T-helper 2 cell treated with Interferon-gamma antibody and Interleukin-4, amounts not matched to agents 5 μg/mL and 100 μg/mL, for 36 hours (primary cell): ENCODE data around the gene ZNF182.
"Not testable (repeated sequence)": the region's sequence is repeated elsewhere in the genome, so short reads cannot be mapped to it uniquely, and the experiment has no call there.

Source experiments
- DNase-seq: peaks from one replicate; pipeline ENCODE4 v3.0.0; 2021; ENCODE audit warnings: low spot score
- H3K27ac Mint-ChIP-seq: one replicate; pipeline ENCODE4 v1.8.0; 2021; ENCODE audit warnings: mild to moderate bottlenecking, mixed read lengths
- H3K27me3 Mint-ChIP-seq: one replicate; pipeline ENCODE4 v1.8.0; 2021; ENCODE audit warnings: low read depth, mixed read lengths
- H3K36me3 Mint-ChIP-seq: one replicate; pipeline ENCODE4 v1.8.0; 2021; ENCODE audit warnings: low read depth, mixed read lengths
- H3K4me1 Mint-ChIP-seq: one replicate; pipeline ENCODE4 v1.8.0; 2021; ENCODE audit warnings: low read depth, mixed read lengths
- H3K4me3 Mint-ChIP-seq: one replicate; pipeline ENCODE4 v1.8.0; 2022; ENCODE audit warnings: mild to moderate bottlenecking, moderate library complexity, mixed read lengths
- H3K9me3 Mint-ChIP-seq: one replicate; pipeline ENCODE4 v1.8.0; 2021; ENCODE audit warnings: mixed read lengths

The ZNF182 gene

DNA sequence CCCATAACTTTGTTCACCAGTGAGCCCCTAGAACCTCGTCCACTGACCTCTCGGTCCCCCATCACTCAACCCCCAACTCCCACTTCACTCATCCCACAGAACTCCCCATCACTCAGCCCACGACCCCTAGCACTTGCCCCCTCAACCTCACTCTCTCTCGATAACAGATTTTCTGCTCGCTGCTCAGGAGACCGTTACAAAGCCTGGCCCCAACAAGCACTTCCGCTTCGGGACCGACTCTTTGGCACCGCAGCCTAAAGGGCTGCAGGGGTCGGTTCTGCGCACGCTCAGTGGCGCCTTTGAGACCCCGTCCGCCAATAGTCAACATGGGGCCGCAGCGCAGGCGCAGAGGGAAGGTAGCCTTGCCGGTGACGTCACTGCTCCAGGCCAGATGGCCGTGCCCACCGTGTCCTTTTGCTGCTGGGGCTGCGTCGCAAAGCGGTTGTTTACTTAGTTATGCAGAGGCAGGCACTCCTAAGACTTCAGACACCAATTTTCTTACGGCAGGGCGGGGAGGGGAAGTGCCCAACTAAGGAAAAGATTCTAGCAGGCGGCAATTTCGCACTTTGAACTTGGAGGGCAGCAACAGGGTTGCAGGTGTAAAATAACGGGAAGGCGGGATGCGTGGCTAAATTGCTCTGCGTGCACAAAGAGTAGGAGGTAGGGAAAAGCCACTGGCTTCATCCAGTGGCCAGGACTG is at the start of gene ZNF182:
Gene ZNF182, minus strand, starts transcription at position 232 of the 700 bp plus-strand sequence. CDS start 1,380 bp downstream, outside the sequence.
- DNase-seq, result peak; percentile 87
- Mint-ChIP-seq H3K4me3 (peak within 1 kb of the TSS; percentile 97), H3K4me1 (peaks cover 15% of the 10 kb centered on the region), H3K9me3 (no peaks in the 10 kb centered on the region), H3K36me3 (peaks cover 28% of the 10 kb centered on the region), H3K27me3 (no peaks in the 10 kb centered on the region), H3K27ac (peak within 1 kb of the TSS; percentile 99)

DNA sequence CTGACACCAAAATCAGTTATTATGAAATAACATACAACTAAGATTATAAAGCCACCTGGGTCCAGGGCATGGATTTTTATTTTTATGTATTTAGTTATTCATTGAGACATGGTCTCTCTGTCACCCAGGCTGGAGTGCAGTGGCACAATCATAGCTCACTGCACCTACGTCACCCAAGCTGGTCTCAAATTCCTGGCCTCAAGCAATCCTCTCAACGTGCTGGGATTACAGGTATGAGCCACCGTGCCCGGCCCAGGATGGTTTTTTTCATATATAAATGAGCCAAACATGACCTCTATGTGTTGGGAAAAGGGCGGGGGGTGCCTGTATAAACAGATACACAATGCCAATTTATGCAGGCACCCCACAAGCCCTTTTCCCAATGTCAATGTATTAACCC is 43.1 kb upstream of the ZNF182 start:
- no peak for DNase-seq
- H3K27me3 Mint-ChIP-seq, result no peaks in the 10 kb centered on the region
- H3K4me3 Mint-ChIP-seq, result no peak overlapping the region
- H3K36me3 Mint-ChIP-seq, result no peaks in the 10 kb centered on the region
- no peaks in the 10 kb centered on the region for H3K4me1 Mint-ChIP-seq
- H3K9me3 Mint-ChIP-seq, result no peaks in the 10 kb centered on the region
- H3K27ac Mint-ChIP-seq, result no peak overlapping the region

DNA sequence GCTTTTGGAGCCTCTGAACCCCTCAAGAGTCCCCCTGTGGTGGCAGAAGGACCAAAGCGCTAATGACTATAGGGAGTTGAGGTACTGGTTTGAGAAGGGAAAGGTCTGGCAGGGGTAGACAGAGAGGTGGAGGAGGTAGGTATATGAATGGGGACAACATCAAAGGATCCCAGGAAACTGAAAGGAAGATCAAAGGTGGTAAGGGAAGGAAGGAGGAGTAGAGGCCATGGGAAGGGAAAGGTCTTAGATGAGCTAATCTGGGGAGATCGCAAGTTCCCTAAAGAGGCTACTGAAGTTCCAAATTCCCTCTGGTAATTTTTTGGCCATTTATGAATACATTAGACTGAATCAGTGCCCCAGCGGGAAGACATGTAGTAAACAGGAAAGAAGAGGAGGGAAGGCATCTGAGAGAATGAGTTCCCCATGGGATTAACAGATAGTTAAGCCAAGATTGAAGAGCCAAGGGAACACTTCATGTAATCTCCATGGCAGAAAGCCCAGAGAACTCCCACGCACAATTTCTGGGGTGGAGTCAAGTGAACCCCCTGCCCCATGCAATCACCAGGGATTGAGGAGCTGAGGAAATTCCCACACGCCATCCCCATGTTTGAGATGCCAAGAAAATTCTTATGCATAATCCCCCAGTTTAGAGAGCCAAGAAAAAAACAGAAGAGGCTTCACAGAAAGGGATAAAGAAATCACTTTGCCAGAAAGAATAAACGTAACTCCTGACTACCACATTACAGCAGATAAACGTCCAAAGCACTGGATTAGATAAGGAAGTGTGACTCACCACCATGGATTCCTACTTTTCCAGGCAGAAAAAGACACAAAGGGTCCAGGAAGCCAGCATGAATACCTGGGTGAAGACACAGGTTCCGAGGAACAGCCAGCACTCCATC is 41.9 kb upstream of the ZNF182 start:
- Mint-ChIP-seq H3K36me3 (no peaks in the 10 kb centered on the region), H3K4me3 (no peak overlapping the region), H3K27me3 (no peaks in the 10 kb centered on the region), H3K27ac (no peak overlapping the region), H3K4me1 (no peaks in the 10 kb centered on the region), H3K9me3 (no peaks in the 10 kb centered on the region)
- no peak for DNase-seq

DNA sequence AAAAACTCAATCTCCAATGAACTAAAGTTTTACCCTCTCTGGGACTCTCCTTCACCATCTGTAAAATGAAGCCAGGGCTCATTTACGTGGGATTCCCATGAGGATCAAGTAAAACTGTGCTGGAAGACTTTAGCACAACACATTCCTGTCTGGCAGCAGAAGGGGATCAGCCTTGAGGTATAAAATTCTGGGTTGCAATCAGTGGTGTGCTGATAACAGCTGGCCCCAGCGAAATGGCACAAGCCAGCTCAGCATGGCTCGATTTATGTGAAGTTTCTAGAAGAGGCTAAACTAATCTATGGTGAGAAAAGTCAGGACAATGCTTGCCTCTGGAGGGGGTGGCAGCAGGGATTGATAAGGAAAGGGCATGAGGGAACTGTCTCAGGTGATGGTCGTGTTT is 39.3 kb upstream of the ZNF182 start:
- DNase-seq, result no peak
- no peaks in the 10 kb centered on the region for H3K9me3 Mint-ChIP-seq
- no peaks in the 10 kb centered on the region for H3K4me1 Mint-ChIP-seq
- H3K27me3 Mint-ChIP-seq, result no peaks in the 10 kb centered on the region
- no peaks in the 10 kb centered on the region for H3K36me3 Mint-ChIP-seq
- no peak overlapping the region for H3K4me3 Mint-ChIP-seq
- H3K27ac Mint-ChIP-seq, result no peak overlapping the region

DNA sequence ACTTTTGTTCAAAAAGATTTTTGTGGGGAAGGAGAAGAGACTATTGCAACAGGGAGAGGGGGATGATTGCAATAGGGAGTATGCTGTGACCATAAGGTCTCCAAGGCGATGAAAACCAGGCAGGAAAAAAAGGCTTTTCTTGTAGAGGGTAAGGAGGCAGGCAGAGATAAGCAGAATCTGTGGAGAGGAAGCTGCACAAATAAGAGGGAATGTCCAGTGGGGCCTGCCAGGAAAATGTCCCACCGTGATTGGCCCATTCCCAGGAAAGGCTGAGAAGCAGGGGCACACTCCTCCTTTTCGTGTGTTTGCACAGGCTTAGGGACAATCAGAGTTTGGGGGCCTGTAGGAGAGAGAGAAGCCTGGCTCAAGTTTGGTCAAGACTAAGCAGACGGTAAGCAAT is 32.1 kb upstream of the ZNF182 start:
- Mint-ChIP-seq H3K9me3 (no peaks in the 10 kb centered on the region), H3K4me1 (no peaks in the 10 kb centered on the region), H3K27me3 (no peaks in the 10 kb centered on the region), H3K4me3 (no peak overlapping the region), H3K27ac (no peak overlapping the region), H3K36me3 (no peaks in the 10 kb centered on the region)
- no peak for DNase-seq

DNA sequence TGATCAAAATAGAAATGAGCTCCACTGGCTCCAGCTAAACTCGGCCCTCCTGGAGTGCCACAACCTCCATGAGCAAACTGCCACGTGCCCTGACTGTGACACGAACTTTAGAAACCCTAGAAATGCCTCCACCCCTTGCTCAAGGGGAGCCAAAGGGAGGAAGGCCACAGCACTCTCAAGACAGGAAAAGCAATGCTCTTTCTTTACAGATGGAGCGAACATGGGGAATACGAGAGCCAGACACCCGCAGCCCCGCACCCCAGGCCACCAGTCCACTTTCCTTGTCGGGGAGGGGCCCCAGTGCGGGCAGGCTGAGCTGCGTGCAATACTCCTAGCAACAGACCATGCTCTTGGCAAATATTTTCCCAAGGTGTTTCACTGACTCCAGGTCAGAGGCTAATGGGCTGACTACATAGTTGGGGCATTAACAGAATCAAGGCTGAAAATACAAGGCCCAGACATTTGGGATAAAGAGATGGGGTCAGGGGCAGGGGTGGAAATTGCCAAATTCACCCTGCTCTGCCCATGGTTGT is 26.9 kb upstream of the ZNF182 start:
- not testable (repeated sequence) for H3K36me3 Mint-ChIP-seq, H3K9me3 Mint-ChIP-seq, H3K4me3 Mint-ChIP-seq, H3K27me3 Mint-ChIP-seq, DNase-seq, H3K4me1 Mint-ChIP-seq, H3K27ac Mint-ChIP-seq

DNA sequence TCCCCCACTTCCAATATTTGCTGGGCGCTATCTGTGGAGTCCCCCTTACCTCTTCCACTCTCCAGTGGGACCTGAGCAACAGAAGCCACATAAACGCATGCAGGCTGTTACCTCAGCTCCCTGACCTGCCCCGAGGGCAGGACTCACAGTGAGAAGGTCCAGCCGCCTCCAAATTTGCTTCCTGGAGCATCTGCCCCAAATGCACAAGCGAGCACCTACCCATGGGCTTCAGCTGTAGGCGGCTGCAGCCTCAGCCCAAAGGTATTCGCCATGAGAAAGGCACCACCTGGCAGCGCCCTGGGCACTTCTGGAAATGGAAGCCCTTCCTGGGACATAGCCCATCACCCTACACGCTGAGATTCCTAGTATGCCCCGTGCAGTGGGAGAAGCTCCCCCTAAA is 26.4 kb upstream of the ZNF182 start:
- Mint-ChIP-seq H3K27ac (no peak overlapping the region), H3K36me3 (no peaks in the 10 kb centered on the region), H3K27me3 (no peaks in the 10 kb centered on the region), H3K4me1 (peaks cover 4% of the 10 kb centered on the region), H3K9me3 (no peaks in the 10 kb centered on the region), H3K4me3 (no peak overlapping the region)
- DNase-seq, result no peak

DNA sequence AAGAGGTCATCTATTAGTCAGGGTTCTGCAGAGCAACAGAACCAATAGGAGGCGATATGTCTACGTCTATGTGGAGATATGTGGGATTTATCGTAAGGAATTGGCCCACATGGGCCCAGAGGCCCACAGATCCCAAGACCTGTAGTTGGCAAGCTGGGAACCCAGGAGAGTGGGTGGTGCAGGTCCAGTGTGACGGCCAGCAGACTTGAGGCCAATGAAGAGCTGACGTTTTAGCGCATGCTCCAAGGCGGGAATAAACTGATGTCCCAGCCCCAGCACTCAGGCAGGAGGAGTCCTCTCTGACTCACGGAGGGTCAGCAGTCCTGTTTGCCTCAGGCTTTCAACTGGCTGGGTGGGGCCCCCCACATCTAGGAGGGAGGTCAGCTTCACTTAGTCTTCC is 24.3 kb upstream of the ZNF182 start:
- Mint-ChIP-seq H3K36me3 (no peaks in the 10 kb centered on the region), H3K4me1 (peaks cover 4% of the 10 kb centered on the region), H3K4me3 (no peak overlapping the region), H3K27me3 (no peaks in the 10 kb centered on the region), H3K27ac (no peak overlapping the region), H3K9me3 (no peaks in the 10 kb centered on the region)
- no peak for DNase-seq

DNA sequence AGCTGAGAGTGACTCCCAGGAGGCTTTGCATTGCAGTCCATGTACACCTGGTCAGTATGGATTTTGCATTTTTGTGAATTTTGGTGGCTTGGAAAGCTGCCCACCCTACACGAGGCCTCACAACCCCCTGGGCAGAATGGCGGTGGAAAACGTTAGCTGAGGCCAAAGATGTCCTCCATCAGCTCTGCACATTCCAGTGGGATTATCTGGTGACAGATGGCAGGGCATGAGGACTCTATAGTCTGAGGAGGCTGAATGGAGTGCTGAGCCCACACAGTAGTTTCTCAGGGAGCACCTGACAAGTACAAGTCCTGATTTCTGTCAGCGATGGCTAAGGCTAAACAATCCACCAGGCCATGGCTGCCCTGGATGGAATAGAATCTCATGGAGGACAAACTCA is 23.8 kb upstream of the ZNF182 start:
- H3K27ac Mint-ChIP-seq, H3K27me3 Mint-ChIP-seq, H3K36me3 Mint-ChIP-seq, DNase-seq, H3K4me3 Mint-ChIP-seq, H3K9me3 Mint-ChIP-seq, H3K4me1 Mint-ChIP-seq: not testable (repeated sequence)

DNA sequence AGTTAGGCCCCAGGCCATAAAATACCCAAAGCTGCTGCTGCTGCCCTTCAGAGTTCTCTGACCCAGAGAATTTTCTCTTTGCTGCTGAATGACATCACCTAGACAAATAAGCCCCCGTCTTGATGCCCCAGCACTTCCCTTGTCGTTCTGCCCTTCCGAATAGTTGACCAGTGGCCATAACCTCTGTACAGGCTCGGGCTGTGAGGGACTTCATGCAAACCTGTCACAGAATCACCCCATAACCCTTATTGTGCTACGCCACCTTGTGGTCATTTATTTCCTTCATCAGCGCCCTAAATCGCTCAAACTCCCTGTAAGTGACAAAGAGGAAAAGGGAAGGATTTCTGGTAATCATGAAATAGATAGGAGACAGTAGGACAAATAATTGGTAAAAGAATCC is 21.8 kb upstream of the ZNF182 start:
- Mint-ChIP-seq H3K27ac (no peak overlapping the region), H3K4me1 (peaks cover 9% of the 10 kb centered on the region), H3K9me3 (peaks cover 14% of the 10 kb centered on the region), H3K4me3 (no peak overlapping the region), H3K27me3 (no peaks in the 10 kb centered on the region), H3K36me3 (peaks cover 6% of the 10 kb centered on the region)
- DNase-seq, result peak; percentile 23

DNA sequence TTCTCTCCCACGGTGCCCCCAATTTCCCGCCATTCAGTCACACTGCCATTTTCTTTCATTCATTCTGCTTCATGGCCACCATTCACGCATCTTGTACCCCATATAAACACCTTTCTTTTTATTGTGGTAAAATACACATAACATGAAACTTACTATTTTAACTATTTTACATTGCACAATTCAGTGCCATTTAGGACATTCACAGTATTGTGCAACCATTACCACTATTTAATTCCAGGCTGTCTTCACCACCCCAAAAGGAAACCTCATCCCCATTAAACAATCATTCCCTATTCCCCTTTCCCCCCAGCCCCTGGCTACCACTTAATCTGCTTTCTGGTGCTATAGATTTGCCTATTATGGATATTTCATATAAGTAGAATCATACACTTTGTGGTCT is 18.9 kb upstream of the ZNF182 start:
- Mint-ChIP-seq H3K4me1 (peaks cover 9% of the 10 kb centered on the region), H3K9me3 (peaks cover 14% of the 10 kb centered on the region), H3K4me3 (no peak overlapping the region), H3K27ac (no peak overlapping the region), H3K36me3 (peaks cover 6% of the 10 kb centered on the region), H3K27me3 (no peaks in the 10 kb centered on the region)
- no peak for DNase-seq

DNA sequence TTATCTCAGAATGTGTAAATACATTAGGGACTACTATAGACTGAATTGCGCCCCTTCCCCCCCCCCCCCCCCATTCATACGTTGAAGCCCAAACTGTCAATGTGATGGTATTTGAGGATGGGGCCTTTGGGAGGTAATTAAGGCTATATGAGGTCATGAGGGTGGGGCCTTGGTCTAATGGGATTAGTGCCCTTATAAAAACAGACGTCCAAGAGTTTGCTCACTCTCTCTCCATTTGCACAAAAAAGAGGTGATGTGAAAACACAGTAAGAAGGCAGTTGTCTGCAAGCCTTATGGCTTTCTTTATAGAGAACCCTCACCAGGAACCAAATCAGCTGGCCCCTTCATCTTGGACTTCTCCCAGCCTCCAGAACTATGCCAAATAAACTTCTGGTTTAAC is 18.3 kb upstream of the ZNF182 start:
- H3K9me3 Mint-ChIP-seq, result peaks cover 14% of the 10 kb centered on the region
- H3K36me3 Mint-ChIP-seq, result peaks cover 6% of the 10 kb centered on the region
- H3K27ac Mint-ChIP-seq, result no peak overlapping the region
- no peaks in the 10 kb centered on the region for H3K27me3 Mint-ChIP-seq
- H3K4me3 Mint-ChIP-seq, result no peak overlapping the region
- H3K4me1 Mint-ChIP-seq, result peaks cover 9% of the 10 kb centered on the region
- no peak for DNase-seq

DNA sequence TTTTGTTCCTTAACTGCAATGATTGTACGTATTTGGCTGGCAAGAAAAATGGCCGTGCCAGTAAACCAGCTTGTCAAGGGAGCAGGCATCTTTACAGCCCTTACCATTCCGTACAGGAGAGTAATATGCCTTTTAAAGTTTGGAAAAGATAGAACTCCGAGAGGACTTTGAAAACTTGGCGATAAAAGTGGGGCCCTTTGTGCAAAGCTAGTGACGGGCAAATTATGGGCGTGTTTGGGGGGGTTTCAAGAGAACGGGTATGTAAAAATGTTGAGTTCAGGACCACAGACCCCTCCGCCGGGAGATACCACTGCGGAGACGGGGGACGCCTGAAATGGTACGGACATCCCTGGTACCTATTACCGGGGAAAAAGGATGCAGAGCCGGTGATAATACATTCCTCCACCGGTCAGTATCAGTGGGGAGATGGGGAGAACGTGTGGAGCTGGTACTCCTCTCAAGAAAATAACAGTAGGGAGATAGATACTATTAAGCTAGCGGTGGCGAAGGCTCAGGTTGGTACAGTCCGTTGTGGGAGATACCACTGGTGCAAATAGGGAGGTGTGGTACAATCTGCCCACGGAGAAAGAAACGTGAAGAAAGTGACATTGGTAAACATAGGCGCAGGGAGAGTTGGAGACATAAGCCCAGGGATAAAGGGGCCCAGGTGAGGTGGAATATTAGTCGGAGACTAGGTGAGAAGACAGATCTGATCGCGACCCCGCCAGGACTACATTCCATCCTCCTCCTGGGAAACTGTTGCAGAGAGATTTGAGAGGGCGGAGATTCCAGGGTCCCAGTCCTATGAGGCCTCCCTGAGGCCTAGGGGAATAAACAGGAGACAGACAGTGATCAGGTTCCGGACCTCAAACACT is 17.5 kb upstream of the ZNF182 start:
- DNase-seq, result peak; percentile 16
- peak overlapping the region; percentile 86 for H3K4me3 Mint-ChIP-seq
- H3K9me3 Mint-ChIP-seq, result peaks cover 14% of the 10 kb centered on the region
- peak overlapping the region; percentile 87 for H3K27ac Mint-ChIP-seq
- no peaks in the 10 kb centered on the region for H3K27me3 Mint-ChIP-seq
- peaks cover 9% of the 10 kb centered on the region for H3K4me1 Mint-ChIP-seq
- H3K36me3 Mint-ChIP-seq, result peaks cover 6% of the 10 kb centered on the region
